ENCODE measurements around the gene CLCN3. TPM values are rescaled to one million over a fixed set of nuclear protein-coding genes. Genes with fewer than 3 reads are reported as not detected.

The CLCN3 gene
- total RNA-seq (2013; cell fraction: nucleolus; rRNA removed): 69.5 and 69.9 TPM in 2 replicates
- total RNA-seq (2014; rRNA removed) (11.8 and 12.3 TPM in 2 replicates), total RNA-seq (2014; rRNA removed; fragmentation: Illumina TruSeq; extraction: Trizol) (16.2 and 18.2 TPM in 2 replicates), total RNA-seq (2021) (17.1 and 17.2 TPM in 2 replicates), polyA plus RNA-seq (2011; rRNA removed) (22.8 and 36.6 TPM in 2 replicates), polyA plus RNA-seq (2014; fragmentation: Illumina TruSeq; extraction: Trizol) (16.0 and 27.9 TPM in 2 replicates), polyA plus RNA-seq (2014; fragmentation: Nextera tagmentation; extraction: Ambion mirVana) (1 to 10 TPM; 4.0 to 4.7 TPM), polyA plus RNA-seq (2014; rRNA removed) (9.9 and 10.0 TPM in 2 replicates), polyA plus RNA-seq (2016; fragmentation: Nextera tagmentation; extraction: Ambion mirVana) (10 to 100 TPM; 11.0 to 11.3 TPM), polyA minus RNA-seq (2011; rRNA and poly(A)+ RNA removed) (46.6 and 51.9 TPM in 2 replicates), Bru-seq, nascent RNA (percentile 85 among the genes with signal in this experiment), BruChase-seq, experiment 1, labeled RNA remaining after a 6-hour chase (percentile 71 among the genes with signal in this experiment), BruChase-seq, experiment 2, labeled RNA remaining after a 2-hour chase (percentile 80 among the genes with signal in this experiment)
- polyA plus RNA-seq (2011; ENCODE audit: low read depth): 5.6 TPM
- 8.2 and 9.1 TPM in 2 replicates for polyA plus RNA-seq (2011; cell fraction: cytosol; rRNA removed)
- polyA plus RNA-seq (2011; cell fraction: nucleus; rRNA removed): 8.2 and 9.9 TPM in 2 replicates
- 5.6 and 8.8 TPM in 2 replicates for polyA plus RNA-seq (2012)
- polyA minus RNA-seq (2011; cell fraction: cytosol; rRNA and poly(A)+ RNA removed): 10.2 and 12.3 TPM in 2 replicates
- polyA minus RNA-seq (2011; cell fraction: nucleus; rRNA and poly(A)+ RNA removed): 24.7 and 33.7 TPM in 2 replicates
- long read RNA-seq, experiment 1, partial matches to known transcripts: 0 of 3 reads
- long read RNA-seq, experiment 1, other reads (novel, unspliced or antisense): 2 of 3 reads
- long read RNA-seq, experiment 2, full-length matches to known transcripts: 12 of 34 reads
- long read RNA-seq, experiment 2, partial matches to known transcripts: 12 of 34 reads
- long read RNA-seq, experiment 2, other reads (novel, unspliced or antisense): 10 of 34 reads

DNA sequence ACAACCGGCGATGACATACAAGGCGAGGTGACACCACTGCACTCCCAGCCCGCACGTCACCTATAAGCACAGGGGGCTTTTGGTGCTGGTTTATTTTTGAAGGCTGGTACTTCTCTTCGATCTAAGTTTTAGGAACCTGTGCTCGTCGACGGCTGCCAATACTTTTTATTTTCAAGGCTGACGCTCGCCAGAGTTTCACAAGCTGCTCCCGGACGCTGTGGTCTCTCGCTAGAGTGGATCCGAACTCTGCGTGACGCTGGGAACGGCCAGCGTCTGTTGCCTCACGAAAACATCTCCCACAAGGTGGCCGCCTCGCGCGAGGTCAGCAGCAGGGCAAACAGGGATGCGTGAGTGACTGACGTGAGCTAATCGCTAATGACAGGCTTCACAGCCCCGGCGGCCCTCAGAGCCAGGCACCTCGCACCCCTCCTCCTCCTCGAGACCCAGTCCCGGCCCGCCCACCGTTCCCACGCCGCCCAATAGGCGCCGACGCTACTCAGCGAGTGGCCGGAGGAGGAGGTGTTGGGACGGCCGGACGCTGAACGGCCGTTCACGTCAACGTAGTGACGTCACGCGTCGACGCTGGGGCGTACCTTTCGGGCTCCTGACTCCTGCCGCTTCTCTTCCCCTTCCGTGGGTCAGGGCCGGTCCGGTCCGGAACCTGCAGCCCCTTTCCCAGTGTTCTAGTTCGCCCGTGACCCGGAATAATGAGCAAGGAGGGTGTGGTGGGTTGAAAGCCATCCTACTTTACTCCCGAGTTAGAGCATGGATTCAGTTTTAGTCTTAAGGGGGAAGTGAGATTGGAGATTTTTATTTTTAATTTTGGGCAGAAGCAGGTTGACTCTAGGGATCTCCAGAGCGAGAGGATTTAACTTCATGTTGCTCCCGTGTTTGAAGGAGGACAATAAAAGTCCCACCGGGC lies at the start of gene CLCN3:
TSS of gene CLCN3 (plus strand) at position 621 of the 922 bp plus-strand sequence. CDS start 15,351 bp downstream, outside the sequence.
- ChIA-PET RAD21 (ENCODE audit: unreplicated experiment) (interaction anchor here (1.0 to 4.5 kb wide), 4 partner anchors 12 to 103 kb away, joined by 3 to 34 read pairs (median 3); no protein-coding TSS in a partner anchor), SMC1A (ENCODE audit: uncharacterized antibody, unreplicated experiment) (interaction anchor here (0.8 to 3.3 kb wide), 6 partner anchors 8 to 190 kb away, joined by 3 to 25 read pairs (median 6); partner anchors contain the start of gene NEK1), POLR2A (interaction anchor here (0.6 to 3.5 kb wide), 9 partner anchors 8 to 610 kb away, joined by 3 to 26 read pairs (median 3); partner anchors contain the start of genes CBR4 and NEK1), CTCF (interaction anchor here (1.0 to 4.3 kb wide), 10 partner anchors 9 to 1315 kb away, joined by 3 to 27 read pairs (median 5); partner anchors contain the start of genes CBR4 and NEK1)
- peak; percentile 76 for FAIRE-seq
- Histone ChIP-seq H3K36me3 (ENCODE audit: control insufficient read depth in 2 of 2, insufficient read depth in 2 of 2, low read length in 1 of 2) (no peaks in the 10 kb centered on the region), H3K4me1 (ENCODE audit: control insufficient read depth, insufficient read depth, low read length) (peaks cover 5% of the 10 kb centered on the region; the same call in 1 of the 2 replicates), H3K27me3 (replicated peaks in 1 of 2; ENCODE audit: control insufficient read depth in 2 of 2, insufficient read depth in 2 of 2, low read length in 1 of 2) (no peaks in the 10 kb centered on the region), H3K79me2 (ENCODE audit: control insufficient read depth, insufficient read depth, low read length) (peaks cover 48% of the 10 kb centered on the region), H3K4me3 (peak within 1 kb of the TSS; percentile 90), H3K9me3 (replicated peaks; ENCODE audit: control insufficient read depth, insufficient read depth, low read length) (no peaks in the 10 kb centered on the region), H3K9ac (ENCODE audit: control insufficient read depth, insufficient read depth, low read length) (peak within 1 kb of the TSS; percentile 98), H3K4me2 (ENCODE audit: control insufficient read depth, insufficient read depth) (peak within 1 kb of the TSS; percentile 90), H3K27ac (ENCODE audit: control insufficient read depth, insufficient read depth) (peak within 1 kb of the TSS; percentile 99), H2AFZ (ENCODE audit: control insufficient read depth, low read depth, low read length) (peak within 1 kb of the TSS; percentile 90), H4K20me1 (ENCODE audit: control insufficient read depth, insufficient read depth) (no peaks in the 10 kb centered on the region)
- DNase-seq (ENCODE audit: low read depth, low spot score): peak; percentile 93
- in situ Hi-C loops (cut with MboI): loop anchor here (5.0 kb wide), 1 partner anchor 422 kb away; no protein-coding TSS in a partner anchor
- BruUV-seq (replicated peaks): no TSS peak
- under 1% methylated on average over 61 of the region's 67 CpGs for WGBS (ENCODE audit: insufficient coverage, insufficient replicate concordance, low lambda C conversion rate, missing lambda C conversion rate)
- peak; percentile 93 for ATAC-seq
- intact Hi-C loops (cut with micrococcal nuclease; ENCODE audit: unreplicated experiment): loop anchor here (2.0 to 5.0 kb wide), 3 partner anchors 41 to 402 kb away; no protein-coding TSS in a partner anchor
- 0 out of 2 replicates have a peak, but pooled peaks have one; percentile 19 for TF ChIP-seq CHD1 (IDR thresholded peaks at IDR 0.05; ENCODE audit: low read depth, low read length)
- TF ChIP-seq KLF5 (IDR thresholded peaks at IDR 0.05; ENCODE audit: partially characterized antibody): peak; percentile 14
- no peak for TF ChIP-seq BRCA1 (IDR thresholded peaks at IDR 0.05; ENCODE audit: low read depth, low read length)
- TF ChIP-seq MEF2A (IDR thresholded peaks at IDR 0.05; ENCODE audit: insufficient read depth, low read depth, low read length): no peak
- TF ChIP-seq NR2C1 (IDR thresholded peaks at IDR 0.05): peak; percentile 74
- peak; percentile 60 for TF ChIP-seq MTA2 (IDR thresholded peaks at IDR 0.05; ENCODE audit: low read depth)
- peak; percentile 25 to 77; a peak in 3 of 4 replicates for TF ChIP-seq BHLHE40 (IDR thresholded peaks at IDR 0.05; ENCODE audit: borderline replicate concordance in 1 of 2, low read depth in 2 of 2, low read length in 1 of 2)
- TF ChIP-seq SREBF1 (IDR thresholded peaks at IDR 0.05; ENCODE audit: low read length): no peak
- peak; percentile 96 for TF ChIP-seq POLR2AphosphoS5 (IDR thresholded peaks at IDR 0.05; ENCODE audit: low read length)
- TF ChIP-seq, protein P1, sequence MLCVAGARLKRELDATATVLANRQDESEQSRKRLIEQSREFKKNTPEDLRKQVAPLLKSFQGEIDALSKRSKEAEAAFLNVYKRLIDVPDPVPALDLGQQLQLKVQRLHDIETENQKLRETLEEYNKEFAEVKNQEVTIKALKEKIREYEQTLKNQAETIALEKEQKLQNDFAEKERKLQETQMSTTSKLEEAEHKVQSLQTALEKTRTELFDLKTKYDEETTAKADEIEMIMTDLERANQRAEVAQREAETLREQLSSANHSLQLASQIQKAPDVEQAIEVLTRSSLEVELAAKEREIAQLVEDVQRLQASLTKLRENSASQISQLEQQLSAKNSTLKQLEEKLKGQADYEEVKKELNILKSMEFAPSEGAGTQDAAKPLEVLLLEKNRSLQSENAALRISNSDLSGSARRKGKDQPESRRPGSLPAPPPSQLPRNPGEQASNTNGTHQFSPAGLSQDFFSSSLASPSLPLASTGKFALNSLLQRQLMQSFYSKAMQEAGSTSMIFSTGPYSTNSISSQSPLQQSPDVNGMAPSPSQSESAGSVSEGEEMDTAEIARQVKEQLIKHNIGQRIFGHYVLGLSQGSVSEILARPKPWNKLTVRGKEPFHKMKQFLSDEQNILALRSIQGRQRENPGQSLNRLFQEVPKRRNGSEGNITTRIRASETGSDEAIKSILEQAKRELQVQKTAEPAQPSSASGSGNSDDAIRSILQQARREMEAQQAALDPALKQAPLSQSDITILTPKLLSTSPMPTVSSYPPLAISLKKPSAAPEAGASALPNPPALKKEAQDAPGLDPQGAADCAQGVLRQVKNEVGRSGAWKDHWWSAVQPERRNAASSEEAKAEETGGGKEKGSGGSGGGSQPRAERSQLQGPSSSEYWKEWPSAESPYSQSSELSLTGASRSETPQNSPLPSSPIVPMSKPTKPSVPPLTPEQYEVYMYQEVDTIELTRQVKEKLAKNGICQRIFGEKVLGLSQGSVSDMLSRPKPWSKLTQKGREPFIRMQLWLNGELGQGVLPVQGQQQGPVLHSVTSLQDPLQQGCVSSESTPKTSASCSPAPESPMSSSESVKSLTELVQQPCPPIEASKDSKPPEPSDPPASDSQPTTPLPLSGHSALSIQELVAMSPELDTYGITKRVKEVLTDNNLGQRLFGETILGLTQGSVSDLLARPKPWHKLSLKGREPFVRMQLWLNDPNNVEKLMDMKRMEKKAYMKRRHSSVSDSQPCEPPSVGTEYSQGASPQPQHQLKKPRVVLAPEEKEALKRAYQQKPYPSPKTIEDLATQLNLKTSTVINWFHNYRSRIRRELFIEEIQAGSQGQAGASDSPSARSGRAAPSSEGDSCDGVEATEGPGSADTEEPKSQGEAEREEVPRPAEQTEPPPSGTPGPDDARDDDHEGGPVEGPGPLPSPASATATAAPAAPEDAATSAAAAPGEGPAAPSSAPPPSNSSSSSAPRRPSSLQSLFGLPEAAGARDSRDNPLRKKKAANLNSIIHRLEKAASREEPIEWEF (IDR thresholded peaks at IDR 0.05; ENCODE audit: insufficient replicate concordance, low read depth, low read length): no peak
- no peak for TF ChIP-seq NRF1 (conservative IDR thresholded peaks at IDR 0.05; ENCODE audit: low read depth, low read length)
